PC-9 (cell line): ENCODE measurements around the gene MICU2.

Experiments used
- CTCF ChIP-seq: fragments of 200-600 bp; sonication (generic); conservative IDR thresholded peaks from 2 replicates; pipeline ENCODE4 v1.6.1; 2017; ENCODE audit warnings: mixed run types, antibody characterized with exemption, mild to moderate bottlenecking, moderate library complexity
- EZH2 ChIP-seq: fragments of 200-600 bp; sonication (generic); IDR thresholded peaks from 2 replicates; pipeline ENCODE4 v1.8.0; 2017; ENCODE audit warnings: antibody characterized with exemption, low read depth

DNA sequence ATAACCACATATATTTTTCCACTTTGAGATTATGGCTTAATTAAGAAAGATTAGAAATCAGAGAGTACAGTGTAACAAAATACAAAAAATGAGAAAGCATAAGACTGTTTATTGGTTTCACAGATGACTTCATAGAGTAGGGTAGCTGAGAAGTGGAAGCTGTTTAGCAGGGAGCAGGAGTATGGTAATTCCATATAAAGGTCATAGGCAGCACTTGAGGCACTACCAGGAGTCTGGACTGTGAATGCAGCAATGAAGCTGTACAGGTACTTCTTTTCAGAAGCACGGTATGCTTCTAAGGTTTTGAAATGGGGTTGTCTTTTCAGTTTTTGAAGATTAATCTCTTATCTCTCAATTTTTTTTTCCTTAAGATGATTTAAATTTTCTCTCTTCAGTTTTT lies 69.2 kb downstream of the MICU2 start:
- TF ChIP-seq CTCF (no peak), EZH2 (no peak)
